Transverse colon (tissue), 1 donor: ENCODE results near the gene OR2AT4.

Experiments
- EP300 ChIP-seq: sonication (generic); formaldehyde crosslinking; IDR thresholded peaks from one replicate; pipeline ENCODE4 v1.6.1; 2017; ENCODE audit warnings: antibody characterized with exemption, low read depth
- POLR2A ChIP-seq: fragments of 450-650 bp; IDR thresholded peaks from one replicate; pipeline ENCODE4 v1.6.1; 2016; ENCODE audit warnings: antibody characterized with exemption, mild to moderate bottlenecking, moderate library complexity

DNA sequence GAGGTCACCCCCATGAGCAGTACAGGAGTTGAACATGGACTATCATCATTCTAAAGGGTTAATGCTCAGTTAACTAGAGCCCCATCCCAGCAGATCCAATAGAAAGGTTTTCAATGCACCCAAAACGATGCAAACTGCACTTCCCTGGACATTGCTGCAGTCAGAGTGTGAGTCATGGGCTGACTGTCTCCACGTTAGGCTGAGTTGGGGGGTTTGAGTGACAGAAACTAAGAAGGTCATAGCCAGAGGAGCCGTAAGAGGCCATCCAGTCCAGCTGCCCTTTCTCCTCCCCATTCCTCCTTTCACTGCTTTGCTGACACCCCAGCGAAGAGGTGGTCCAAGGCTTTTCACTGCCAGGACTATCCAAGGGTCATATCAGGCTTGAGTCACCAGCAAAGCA is 10.5 kb upstream of the OR2AT4 start:
- no peak for TF ChIP-seq EP300
- no peak for TF ChIP-seq POLR2A
